GM12892 (cell line): ENCODE results near the gene MAP3K12.

ENCODE experiments used
- POLR2A ChIP-seq: IDR thresholded peaks from 2 replicates; pipeline ENCODE4 v1.6.1; 2011; ENCODE audit warnings: low read depth, low read length, control low read depth
- POLR2AphosphoS5 ChIP-seq: IDR thresholded peaks from 2 replicates; pipeline ENCODE4 v1.6.1; 2011; ENCODE audit warnings: low read depth, low read length, control low read depth

GRCh38 chr12:53506881-53507602, 7.8 kb upstream of the MAP3K12 start, which contains the start of gene NPFF:
- TF ChIP-seq POLR2AphosphoS5 = no peak; the same call in 1 of the 2 replicates
- no peak for TF ChIP-seq POLR2A
